ENCODE results near the gene RAB4B.
A peak's percentile ranks its signal among the peaks of the same experiment; 100 is the strongest.
"Not testable (repeated sequence)": the region's sequence is repeated elsewhere in the genome, so short reads cannot be mapped to it uniquely, and the experiment has no call there.

Gene RAB4B, protein sequence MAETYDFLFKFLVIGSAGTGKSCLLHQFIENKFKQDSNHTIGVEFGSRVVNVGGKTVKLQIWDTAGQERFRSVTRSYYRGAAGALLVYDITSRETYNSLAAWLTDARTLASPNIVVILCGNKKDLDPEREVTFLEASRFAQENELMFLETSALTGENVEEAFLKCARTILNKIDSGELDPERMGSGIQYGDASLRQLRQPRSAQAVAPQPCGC

DNA sequence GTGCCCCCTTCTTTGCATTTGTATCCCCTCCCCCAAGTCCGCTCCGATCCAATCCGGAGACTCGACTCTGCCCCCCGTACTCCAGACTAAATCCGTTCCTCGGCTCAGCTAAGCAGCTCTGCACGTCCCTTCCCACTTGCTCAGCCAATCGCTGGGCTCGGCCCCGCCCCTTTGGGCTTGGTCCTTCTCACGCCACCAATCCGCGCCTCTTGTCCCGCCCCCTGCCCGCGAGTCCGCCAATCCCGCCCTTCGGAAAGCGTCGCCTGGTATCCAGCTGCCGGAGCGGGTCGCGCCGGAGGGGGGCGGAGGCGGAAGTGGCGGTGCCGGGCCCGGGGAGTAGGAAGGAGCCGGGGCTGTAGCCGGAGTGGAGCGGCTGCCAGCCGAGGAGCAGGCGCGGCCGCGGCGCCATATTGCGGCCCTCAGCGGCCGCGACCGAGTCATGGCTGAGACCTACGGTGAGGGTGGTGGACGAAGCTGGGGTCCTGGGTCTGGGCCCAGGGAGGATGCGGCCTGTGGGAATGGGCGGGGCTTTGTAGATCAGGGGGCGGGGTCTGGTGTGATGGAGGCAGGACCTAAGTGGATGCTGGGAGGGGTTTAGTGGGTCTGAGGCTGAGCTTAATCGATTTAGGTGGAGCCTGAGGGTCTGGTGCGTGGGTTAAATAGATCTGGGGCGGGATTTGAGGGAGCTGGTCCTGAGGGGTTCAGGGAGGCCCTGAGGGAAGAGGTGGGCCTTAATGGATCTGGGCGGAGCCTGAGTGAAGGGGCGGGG lies at the start of gene RAB4B:
RAB4B (plus strand) TSS at position 311 of the 769 bp plus-strand sequence; CDS start at position 440, 129 bp downstream.
- no peaks in the 10 kb centered on the region for H4K20me1 ChIP-seq
- H3K4me1 ChIP-seq, result peaks cover 50% of the 10 kb centered on the region
- peak within 1 kb of the TSS; percentile 95 for H3K9ac ChIP-seq
- peak within 1 kb of the TSS; percentile 72 for H3K4me3 ChIP-seq
- H3K36me3 ChIP-seq, result peaks cover 15% of the 10 kb centered on the region; the same call in 1 of the 2 replicates
- no peaks in the 10 kb centered on the region for H3K27me3 ChIP-seq
- H3K9me3 ChIP-seq, result no peaks in the 10 kb centered on the region
- H3K27ac ChIP-seq, result peak within 1 kb of the TSS; percentile 98
- TF ChIP-seq Cebpa-rat (IDR thresholded peaks at IDR 0.05), result no peak
- peak within 1 kb of the TSS; percentile 91 for H3K4me2 ChIP-seq

DNA sequence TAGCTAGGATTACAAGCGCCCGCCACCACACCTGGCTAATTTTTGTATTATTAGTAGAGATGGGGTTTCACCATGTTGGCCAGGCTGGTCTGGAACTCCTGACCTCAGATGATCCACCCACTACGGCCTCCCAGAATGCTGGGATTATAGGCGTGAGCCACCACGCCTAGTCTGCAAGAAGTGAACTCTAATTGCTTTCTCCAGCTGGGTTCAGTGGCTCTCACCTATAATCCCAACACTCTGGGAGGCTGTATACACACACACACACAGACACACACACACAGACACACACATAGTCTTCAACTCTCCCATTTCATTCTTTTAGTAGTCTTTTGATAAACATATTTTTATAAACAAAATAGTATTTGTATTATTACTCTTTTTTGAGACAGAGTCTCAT lies 48.0 kb upstream of the RAB4B start:
- H3K4me3 ChIP-seq, H3K4me2 ChIP-seq, H3K9ac ChIP-seq, H3K27me3 ChIP-seq, H3K27ac ChIP-seq, H3K9me3 ChIP-seq, H4K20me1 ChIP-seq, H3K4me1 ChIP-seq: not testable (repeated sequence)
- H3K36me3 ChIP-seq, result peaks cover 97% of the 10 kb centered on the region

DNA sequence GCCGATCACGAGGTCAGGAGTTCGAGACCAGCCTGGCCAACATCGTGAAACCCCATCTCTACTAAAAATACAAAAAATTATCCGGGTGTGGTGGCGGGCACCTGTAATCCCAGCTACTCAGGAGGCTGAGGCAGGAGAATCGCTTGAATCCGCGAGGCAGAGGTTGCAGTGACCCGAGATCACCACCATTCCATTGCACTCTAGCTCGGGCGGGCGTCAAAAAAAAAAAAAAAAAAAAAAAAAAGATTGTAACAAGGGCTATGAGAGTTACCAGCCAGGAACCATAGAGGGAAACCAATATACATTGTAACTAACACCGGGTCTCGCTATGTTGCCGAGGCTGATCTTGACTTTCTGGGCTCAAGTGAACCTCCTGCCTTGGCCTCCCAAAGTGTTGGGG lies 45.7 kb upstream of the RAB4B start:
- not testable (repeated sequence) for H3K4me1 ChIP-seq, H3K9ac ChIP-seq, H4K20me1 ChIP-seq, H3K4me2 ChIP-seq, H3K27ac ChIP-seq, H3K4me3 ChIP-seq, H3K27me3 ChIP-seq, H3K9me3 ChIP-seq
- peaks cover 99% of the 10 kb centered on the region for H3K36me3 ChIP-seq

DNA sequence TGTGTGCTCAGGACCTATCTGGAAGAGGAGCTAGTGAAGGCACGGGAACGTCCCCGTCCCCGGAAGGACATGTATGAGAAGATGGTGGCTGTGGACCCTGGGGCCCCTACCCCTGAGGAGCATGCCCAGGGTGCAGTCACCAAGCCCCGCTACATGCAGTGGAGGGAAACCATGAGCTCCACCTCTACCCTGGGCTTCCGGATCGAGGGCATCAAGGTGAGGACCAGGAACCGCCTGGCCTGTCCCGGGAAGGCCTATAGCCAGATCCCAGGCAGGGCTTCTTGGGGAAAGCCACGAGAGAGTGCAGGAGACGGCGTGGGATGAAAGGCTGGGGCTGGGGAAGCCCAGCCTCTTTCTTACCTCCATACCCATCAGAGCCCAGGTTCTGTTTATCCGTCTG lies 44.9 kb upstream of the RAB4B start:
- Histone ChIP-seq H3K36me3 (peaks cover 96% of the 10 kb centered on the region), H3K9me3 (no peaks in the 10 kb centered on the region), H3K9ac (no peak overlapping the region), H3K27ac (no peak overlapping the region), H3K4me2 (no peak overlapping the region), H3K4me1 (no peaks in the 10 kb centered on the region), H3K4me3 (no peak overlapping the region), H3K27me3 (no peaks in the 10 kb centered on the region), H4K20me1 (no peaks in the 10 kb centered on the region)
- no peak for TF ChIP-seq Cebpa-rat (IDR thresholded peaks at IDR 0.05)

DNA sequence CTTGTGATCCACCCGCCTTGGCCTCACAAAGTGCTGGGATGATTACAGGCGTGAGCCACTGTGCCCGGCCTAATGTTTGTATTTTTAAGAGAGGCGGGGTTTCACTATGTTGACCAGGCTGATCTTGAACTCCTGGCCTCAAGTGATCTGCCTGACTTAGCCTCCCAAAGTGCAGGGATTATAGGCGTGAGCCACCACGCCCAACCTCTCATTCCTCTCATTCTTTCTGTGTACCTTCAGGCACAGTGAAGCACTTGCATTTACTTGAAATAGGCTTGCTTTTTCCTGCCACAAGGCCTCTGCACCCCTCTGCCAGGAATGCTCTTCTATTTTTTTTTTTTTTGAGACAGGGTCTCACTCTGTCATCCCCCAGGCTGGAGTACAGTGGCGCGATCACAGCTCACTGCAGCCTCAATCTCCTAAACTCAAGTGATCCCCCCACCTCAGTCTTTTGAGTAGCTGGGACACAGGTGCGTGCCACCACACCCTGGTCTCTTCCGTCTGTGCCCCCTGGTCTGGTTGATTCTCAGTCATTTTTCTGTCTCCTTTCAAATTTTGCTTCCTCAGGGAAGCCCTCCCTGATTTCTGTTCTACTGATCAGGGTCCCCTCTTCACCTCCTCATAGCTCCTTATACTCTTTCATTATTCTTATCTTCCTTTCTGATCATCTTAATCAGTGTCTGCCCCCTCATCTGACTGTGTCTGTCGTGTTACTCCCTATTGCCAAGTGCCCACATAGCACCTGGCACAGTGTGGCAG lies 42.9 kb upstream of the RAB4B start:
- H3K4me2 ChIP-seq, result no peak overlapping the region

GRCh38 chr19:40736661-40737060 lies 41.4 kb upstream of the RAB4B start:
- Histone ChIP-seq H3K36me3 (peaks cover 79% of the 10 kb centered on the region), H3K4me2 (no peak overlapping the region)

More for the DNA sequence above, 42.9 kb upstream of the RAB4B start:
- no peak overlapping the region for H3K27ac ChIP-seq
- H3K36me3 ChIP-seq, result peaks cover 94% of the 10 kb centered on the region
- no peak overlapping the region for H3K9ac ChIP-seq
- H3K4me3 ChIP-seq, result no peak overlapping the region
- H3K9me3 ChIP-seq, result no peaks in the 10 kb centered on the region
- H4K20me1 ChIP-seq, result no peaks in the 10 kb centered on the region
- peaks cover 13% of the 10 kb centered on the region for H3K4me1 ChIP-seq
- H3K27me3 ChIP-seq, result no peaks in the 10 kb centered on the region
- no peak for TF ChIP-seq Cebpa-rat (IDR thresholded peaks at IDR 0.05)

GRCh38 chr19:40737102-40737644 lies 40.9 kb upstream of the RAB4B start:
- no peak overlapping the region for H3K27ac ChIP-seq
- H3K4me1 ChIP-seq, result peaks cover 17% of the 10 kb centered on the region
- H3K36me3 ChIP-seq, result peaks cover 74% of the 10 kb centered on the region
- H3K27me3 ChIP-seq, result no peaks in the 10 kb centered on the region
- no peak overlapping the region for H3K4me3 ChIP-seq
- H3K9me3 ChIP-seq, result no peaks in the 10 kb centered on the region
- H3K9ac ChIP-seq, result no peak overlapping the region
- no peak overlapping the region for H3K4me2 ChIP-seq
- H4K20me1 ChIP-seq, result no peaks in the 10 kb centered on the region
- no peak for TF ChIP-seq Cebpa-rat (IDR thresholded peaks at IDR 0.05)

More at GRCh38 chr19:40736661-40737060, 41.4 kb upstream of the RAB4B start:
- H3K4me3 ChIP-seq, result no peak overlapping the region
- H3K4me1 ChIP-seq, result peaks cover 17% of the 10 kb centered on the region
- H3K9ac ChIP-seq, result no peak overlapping the region
- no peaks in the 10 kb centered on the region for H3K9me3 ChIP-seq
- no peak for TF ChIP-seq Cebpa-rat (IDR thresholded peaks at IDR 0.05)
- no peak overlapping the region for H3K27ac ChIP-seq
- no peaks in the 10 kb centered on the region for H3K27me3 ChIP-seq
- no peaks in the 10 kb centered on the region for H4K20me1 ChIP-seq

- 0 out of 2 replicates have a peak overlapping the region, but pooled peaks have one; percentile 45 for H3K9ac ChIP-seq
- peaks cover 17% of the 10 kb centered on the region for H3K4me1 ChIP-seq
- no peaks in the 10 kb centered on the region for H3K27me3 ChIP-seq
- peak overlapping the region; percentile 36 for H3K4me2 ChIP-seq
- no peaks in the 10 kb centered on the region for H3K9me3 ChIP-seq
- 0 out of 2 replicates have a peak overlapping the region, but pooled peaks have one; percentile 26 for H3K27ac ChIP-seq
- no peak for TF ChIP-seq Cebpa-rat (IDR thresholded peaks at IDR 0.05)
- peaks cover 62% of the 10 kb centered on the region for H3K36me3 ChIP-seq
- no peaks in the 10 kb centered on the region for H4K20me1 ChIP-seq
- no peak overlapping the region for H3K4me3 ChIP-seq
Observed at GRCh38 chr19:40739030-40739839, 38.8 kb upstream of the RAB4B start.

Measured in BLaER1 (cell line).